ENCODE measurements around the gene PTPN3.

The PTPN3 gene

GRCh38 chr9:109506097-109506712 is 8.1 kb upstream of the PTPN3 start:
- DNase-seq (ENCODE audit: low read depth): no peak

- DNase-seq (ENCODE audit: low read depth): no peak
These were observed 6.6 kb upstream of the PTPN3 start for GRCh38 chr9:109504689-109505088.

GRCh38 chr9:109500421-109500974 is 2.4 kb upstream of the PTPN3 start:
- DNase-seq (ENCODE audit: low read depth): no peak

- peak; percentile 59 for DNase-seq (ENCODE audit: low read depth)
These were observed 1.7 kb upstream of the PTPN3 start for GRCh38 chr9:109499631-109500410.

- DNase-seq (ENCODE audit: low read depth): no peak
These were observed 1.1 kb upstream of the PTPN3 start for GRCh38 chr9:109499093-109499630.

- no peak for DNase-seq (ENCODE audit: low read depth)
These were observed 617 bp downstream of the PTPN3 start for GRCh38 chr9:109497226-109498153.

GRCh38 chr9:109496841-109497225 is 1.3 kb downstream of the PTPN3 start:
- DNase-seq (ENCODE audit: low read depth): no peak

GRCh38 chr9:109496218-109496617 is 1.9 kb downstream of the PTPN3 start:
- no peak for DNase-seq (ENCODE audit: low read depth)

GRCh38 chr9:109493648-109494047 is 4.5 kb downstream of the PTPN3 start:
- DNase-seq (ENCODE audit: low read depth): no peak

- no peak for DNase-seq (ENCODE audit: low read depth)
These were observed 6.5 kb downstream of the PTPN3 start for GRCh38 chr9:109491590-109491989.

- no peak for DNase-seq (ENCODE audit: low read depth)
These were observed 9.2 kb downstream of the PTPN3 start for GRCh38 chr9:109488791-109489492.

GRCh38 chr9:109488351-109488750 is 9.8 kb downstream of the PTPN3 start:
- DNase-seq (ENCODE audit: low read depth): no peak

GRCh38 chr9:109487247-109487646 is 10.9 kb downstream of the PTPN3 start:
- DNase-seq (ENCODE audit: low read depth): no peak

- DNase-seq (ENCODE audit: low read depth): no peak
These were observed 14.2 kb downstream of the PTPN3 start for GRCh38 chr9:109483744-109484429.

GRCh38 chr9:109482391-109482916 is 15.7 kb downstream of the PTPN3 start:
- DNase-seq (ENCODE audit: low read depth): no peak

- no peak for DNase-seq (ENCODE audit: low read depth)
These were observed 16.3 kb downstream of the PTPN3 start for GRCh38 chr9:109481856-109482255.

- no peak for DNase-seq (ENCODE audit: low read depth)
These were observed 18.3 kb downstream of the PTPN3 start for GRCh38 chr9:109479822-109480221.

- DNase-seq (ENCODE audit: low read depth): no peak
These were observed 19.3 kb downstream of the PTPN3 start for GRCh38 chr9:109478665-109479380.

GRCh38 chr9:109478051-109478563 is 20.0 kb downstream of the PTPN3 start:
- DNase-seq (ENCODE audit: low read depth): no peak
